ENCODE results near the gene MICU1. TPM values are rescaled to one million over a fixed set of nuclear protein-coding genes. Genes with fewer than 3 reads are reported as not detected.

Gene MICU1
- total RNA-seq, 6 donors from 2014 or later = 26.9 to 62.9 (median 47.6) TPM

DNA sequence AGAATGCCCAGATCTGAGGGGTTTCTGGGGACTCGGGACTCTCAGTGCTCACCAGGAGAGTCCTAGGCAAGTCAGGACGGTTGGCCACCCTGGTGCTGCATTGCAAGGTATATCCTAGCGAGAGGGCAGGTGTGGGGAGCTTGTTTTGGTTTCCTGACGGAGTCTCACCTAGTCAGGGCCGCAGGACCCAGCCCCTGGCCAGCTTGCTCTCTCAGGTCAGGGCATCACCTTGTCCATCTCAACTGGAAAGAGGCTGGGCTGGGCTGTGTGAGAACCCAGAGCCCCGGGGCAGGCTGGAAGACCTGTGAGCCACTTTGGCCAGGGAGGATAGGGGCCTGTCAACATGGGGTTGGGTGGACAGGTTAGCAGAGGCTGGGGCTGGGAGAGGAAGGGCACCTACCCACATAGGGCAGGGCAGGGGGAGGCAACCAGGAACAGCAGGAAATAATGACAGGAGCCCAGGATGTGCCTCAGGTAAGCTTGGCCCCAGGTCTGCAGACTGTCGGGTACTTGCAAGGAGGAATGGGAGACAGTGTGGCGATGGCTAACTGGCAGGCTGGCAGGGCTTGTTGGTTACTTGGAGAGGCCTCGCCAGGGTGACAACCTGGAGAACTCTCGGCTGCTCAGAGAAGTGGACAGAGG is 302.6 kb downstream of the MICU1 start:
- Histone ChIP-seq H3K27ac (peak overlapping the region in 3 of 4 donors; percentile 94 to 99 (median 97)), H3K36me3 (no peaks in the 10 kb centered on the region), H3K27me3 (no peaks in the 10 kb centered on the region), H3K9me3 (no peaks in the 10 kb centered on the region), H3K4me1 (peaks cover 66 to 91% (median 80%) of the 10 kb centered on the region in 4 donors), H3K4me3 (no peak overlapping the region)
- 85 to 92% methylated on average over 4 to 10 of the region's 10 CpGs for WGBS, 2 donors
- no peak for ATAC-seq (ENCODE audit: low FRiP score in 2 of 2)
- TF ChIP-seq, protein P1, sequence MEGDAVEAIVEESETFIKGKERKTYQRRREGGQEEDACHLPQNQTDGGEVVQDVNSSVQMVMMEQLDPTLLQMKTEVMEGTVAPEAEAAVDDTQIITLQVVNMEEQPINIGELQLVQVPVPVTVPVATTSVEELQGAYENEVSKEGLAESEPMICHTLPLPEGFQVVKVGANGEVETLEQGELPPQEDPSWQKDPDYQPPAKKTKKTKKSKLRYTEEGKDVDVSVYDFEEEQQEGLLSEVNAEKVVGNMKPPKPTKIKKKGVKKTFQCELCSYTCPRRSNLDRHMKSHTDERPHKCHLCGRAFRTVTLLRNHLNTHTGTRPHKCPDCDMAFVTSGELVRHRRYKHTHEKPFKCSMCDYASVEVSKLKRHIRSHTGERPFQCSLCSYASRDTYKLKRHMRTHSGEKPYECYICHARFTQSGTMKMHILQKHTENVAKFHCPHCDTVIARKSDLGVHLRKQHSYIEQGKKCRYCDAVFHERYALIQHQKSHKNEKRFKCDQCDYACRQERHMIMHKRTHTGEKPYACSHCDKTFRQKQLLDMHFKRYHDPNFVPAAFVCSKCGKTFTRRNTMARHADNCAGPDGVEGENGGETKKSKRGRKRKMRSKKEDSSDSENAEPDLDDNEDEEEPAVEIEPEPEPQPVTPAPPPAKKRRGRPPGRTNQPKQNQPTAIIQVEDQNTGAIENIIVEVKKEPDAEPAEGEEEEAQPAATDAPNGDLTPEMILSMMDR (IDR thresholded peaks at IDR 0.05) = no peak
- TF ChIP-seq EP300 (IDR thresholded peaks at IDR 0.05) = no peak
- TF ChIP-seq POLR2A (IDR thresholded peaks at IDR 0.05) = no peak
- no peak for TF ChIP-seq POLR2AphosphoS5 (IDR thresholded peaks at IDR 0.05)
- DNase-seq = no peak

DNA sequence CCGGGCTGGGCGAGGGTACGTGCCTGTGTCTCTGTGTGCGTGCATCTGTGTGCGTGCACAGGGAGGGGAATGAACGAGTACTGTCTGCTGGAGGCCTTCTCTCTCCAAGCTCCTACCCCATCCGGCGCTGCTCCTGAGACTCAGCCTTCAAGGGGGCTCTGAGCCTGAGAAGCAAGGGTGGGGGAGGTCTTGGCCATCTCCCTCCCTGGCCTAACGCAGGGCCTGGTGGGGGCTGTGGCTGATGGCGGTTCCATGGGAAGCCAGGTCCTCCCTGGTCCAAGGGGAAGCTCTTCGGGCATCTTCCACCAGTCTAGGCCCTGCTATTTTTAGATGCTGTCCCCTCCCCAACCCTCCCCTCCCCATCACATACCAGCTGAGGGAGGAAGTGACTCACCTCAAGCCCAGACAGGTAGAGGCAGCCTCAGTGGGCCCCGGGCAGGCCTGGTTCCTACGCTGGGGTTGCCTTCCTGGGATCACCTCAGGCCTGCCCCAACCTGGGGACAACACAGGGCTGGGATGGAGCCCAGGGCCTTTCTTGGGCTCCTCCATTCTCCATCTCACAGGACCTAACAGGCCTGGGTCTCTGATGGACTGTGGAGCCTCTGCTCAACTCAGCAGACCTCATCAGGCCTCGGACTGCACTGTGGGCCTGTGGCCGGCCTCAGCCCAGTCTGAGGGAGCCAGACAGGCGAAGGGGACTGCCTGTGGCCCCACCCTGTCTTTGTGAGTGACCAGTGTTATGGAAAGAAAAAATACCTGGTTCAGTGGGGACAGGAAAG is 303.4 kb downstream of the MICU1 start:
- Histone ChIP-seq H3K4me3 (no peak overlapping the region), H3K36me3 (no peaks in the 10 kb centered on the region), H3K27ac (peak overlapping the region in 3 of 4 donors; percentile 94 to 99 (median 97)), H3K9me3 (no peaks in the 10 kb centered on the region), H3K4me1 (peaks cover 68 to 91% (median 80%) of the 10 kb centered on the region in 4 donors), H3K27me3 (no peaks in the 10 kb centered on the region)
- DNase-seq (peak in 1 of 2 donors; percentile 49), ATAC-seq (ENCODE audit: low FRiP score in 2 of 2) (no peak)
- WGBS, 2 donors = 67 to 89% methylated on average over 1 to 14 of the region's 16 CpGs
- no peak for TF ChIP-seq EP300 (IDR thresholded peaks at IDR 0.05)
- no peak for TF ChIP-seq POLR2A (IDR thresholded peaks at IDR 0.05)
- TF ChIP-seq, protein P1 (IDR thresholded peaks at IDR 0.05) = no peak
- TF ChIP-seq POLR2AphosphoS5 (IDR thresholded peaks at IDR 0.05) = no peak

DNA sequence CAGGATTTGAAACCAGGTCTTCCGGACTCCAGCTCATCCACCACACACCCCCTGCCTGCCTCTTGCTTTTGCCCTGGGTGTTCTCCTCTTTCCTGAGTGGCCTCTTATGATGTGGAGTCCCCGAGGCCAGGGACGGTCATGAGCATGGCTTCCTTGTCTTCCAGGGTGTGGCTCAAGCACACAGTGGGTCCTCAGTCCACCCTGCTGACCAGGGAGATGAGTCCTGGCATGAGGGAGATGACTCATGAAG is 303.9 kb downstream of the MICU1 start:
- TF ChIP-seq EP300 (IDR thresholded peaks at IDR 0.05) (no peak), POLR2A (IDR thresholded peaks at IDR 0.05) (peak in 1 of 4 donors; percentile 16)
- TF ChIP-seq, protein P1 (IDR thresholded peaks at IDR 0.05) = no peak
- H3K27me3 ChIP-seq = no peaks in the 10 kb centered on the region
- WGBS, 2 donors = 72 to 89% methylated on average over 1 to 3 of the region's 3 CpGs
- no peak overlapping the region for H3K4me3 ChIP-seq
- H3K27ac ChIP-seq = peak overlapping the region in 3 of 4 donors; percentile 94 to 99 (median 97)
- H3K9me3 ChIP-seq = no peaks in the 10 kb centered on the region
- no peak for DNase-seq
- H3K4me1 ChIP-seq = peaks cover 72 to 92% (median 81%) of the 10 kb centered on the region in 4 donors
- no peaks in the 10 kb centered on the region for H3K36me3 ChIP-seq
- no peak for ATAC-seq (ENCODE audit: low FRiP score in 2 of 2)

DNA sequence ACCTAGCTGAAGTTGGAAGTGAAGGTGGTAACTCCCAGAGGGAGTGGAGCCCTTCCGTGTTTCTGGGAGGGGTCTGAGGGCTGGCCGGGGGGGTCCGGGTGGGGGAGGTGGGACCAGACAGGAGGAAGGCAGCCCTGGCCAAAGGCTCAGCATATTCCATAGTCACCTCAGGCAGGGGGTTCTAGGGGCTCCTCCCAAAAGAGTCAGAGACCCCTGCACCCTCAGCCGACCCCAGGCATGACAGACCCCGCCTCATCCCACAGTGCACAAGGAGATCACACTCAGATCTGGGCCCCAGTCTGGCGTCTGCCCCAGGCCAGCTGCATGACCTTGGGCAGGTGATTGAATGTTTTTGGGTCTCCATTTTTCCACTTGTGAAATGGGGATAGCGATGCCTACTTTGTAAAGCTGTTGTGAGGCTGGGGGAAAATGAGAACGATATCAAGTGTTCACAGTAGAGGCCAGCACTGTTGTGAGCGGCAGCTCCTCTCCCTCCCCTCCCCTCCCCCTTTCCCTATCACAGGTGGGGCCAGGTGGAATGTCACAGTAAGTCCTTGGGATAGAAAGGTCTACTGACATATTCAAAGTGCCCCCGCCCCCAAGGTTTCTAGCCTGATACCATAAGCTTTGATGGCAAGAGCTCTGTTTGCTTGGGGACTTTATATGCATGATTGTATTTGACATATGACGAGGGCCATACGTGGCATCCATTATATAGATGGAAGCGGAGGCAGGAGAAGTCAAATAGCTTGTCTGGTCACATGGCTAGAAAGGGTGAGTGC is 304.4 kb downstream of the MICU1 start:
- Histone ChIP-seq H3K27me3 (no peaks in the 10 kb centered on the region), H3K4me3 (no peak overlapping the region), H3K9me3 (no peaks in the 10 kb centered on the region), H3K4me1 (peaks cover 78 to 97% (median 84%) of the 10 kb centered on the region in 4 donors), H3K27ac (peak overlapping the region; percentile 90 to 99 (median 96)), H3K36me3 (no peaks in the 10 kb centered on the region)
- ATAC-seq (ENCODE audit: low FRiP score in 2 of 2) (no peak), DNase-seq (no peak)
- 81 to 85% methylated on average over 10 to 13 of the region's 13 CpGs for WGBS, 2 donors
- TF ChIP-seq EP300 (IDR thresholded peaks at IDR 0.05) = no peak
- no peak for TF ChIP-seq POLR2AphosphoS5 (IDR thresholded peaks at IDR 0.05)
- TF ChIP-seq POLR2A (IDR thresholded peaks at IDR 0.05) = no peak
- TF ChIP-seq, protein P1 (IDR thresholded peaks at IDR 0.05) = no peak

Measured in upper lobe of left lung (tissue), 6 donors.